Gastroesophageal sphincter (tissue), 4 donors: ENCODE data around the gene ZNF672. TPM values are rescaled to one million over a fixed set of nuclear protein-coding genes. Genes with fewer than 3 reads are reported as not detected.

Experiments used
- ATAC-seq: fragments of 150-250 bp; one replicate; pipeline ENCODE4 v1.9.1; 2016; ENCODE audit warnings: mild to moderate bottlenecking, moderate library complexity
- H3K27ac ChIP-seq, 4 donors: fragments of 200-600 bp; sonication (generic) in 3 of 4; 1 replicate in 3 of 4; 2 replicates in 1 of 4; pipeline ENCODE4 v1.5.1; 2016 to 2019
- H3K27me3 ChIP-seq: fragments of 200-600 bp; sonication (generic); one replicate; pipeline ENCODE4 v1.5.1; 2019
- H3K36me3 ChIP-seq, 2 donors: fragments of 200-600 bp; sonication (generic); one replicate each; pipeline ENCODE4 v1.5.1; 2019; ENCODE audit warnings: control low read depth in 1 of 2
- H3K4me1 ChIP-seq, 3 donors: fragments of 200-600 bp; sonication (generic); 1 replicate in 2 of 3; 2 replicates in 1 of 3; pipeline ENCODE4 v1.5.1; 2016 to 2019; ENCODE audit warnings: control low read depth in 2 of 3
- H3K4me3 ChIP-seq, 2 donors: fragments of 200-600 bp; sonication (generic); one replicate each; pipeline ENCODE4 v1.5.1; 2019; ENCODE audit warnings: mild to moderate bottlenecking in 1 of 2, moderate library complexity in 1 of 2
- H3K9me3 ChIP-seq, 3 donors: fragments of 200-600 bp; sonication (generic); one replicate each; pipeline ENCODE4 v1.5.1; 2017 to 2019; ENCODE audit warnings: control low read depth in 2 of 3
- EP300 ChIP-seq: sonication (generic); formaldehyde crosslinking; IDR thresholded peaks from one replicate; pipeline ENCODE4 v1.6.1; 2017; ENCODE audit warnings: antibody characterized with exemption, mild to moderate bottlenecking
- POLR2A ChIP-seq, 2 donors: fragments of 450-650 bp; IDR thresholded peaks; one replicate each; pipeline ENCODE4 v1.6.1; 2017; ENCODE audit warnings: antibody characterized with exemption in 2 of 2, mild to moderate bottlenecking in 2 of 2, moderate library complexity in 1 of 2
- POLR2AphosphoS5 ChIP-seq: sonication (generic); formaldehyde crosslinking; IDR thresholded peaks from one replicate; pipeline ENCODE4 v1.6.1; 2017; ENCODE audit warnings: antibody characterized with exemption
- WGBS, 2 donors: methylation state at CpG; one replicate each; pipeline ENCODE4 v1.1.5; 2018; ENCODE audit warnings: low coverage in 1 of 2; 5-methylcytosine and 5-hydroxymethylcytosine counted together
- total RNA-seq, 4 donors: library from RNA; depleted of rRNA; stranded (reverse); fragments of >200 nt; gene quantifications; one replicate each; pipeline ENCODE4 v1.1.0, GENCODE V29; 2016
- TF ChIP-seq, protein P1 (sequence below), 4 experiments: fragments of 200-600 bp in 2 of 4; fragments of 450-650 bp in 2 of 4; sonication (generic) in 1 of 4; IDR thresholded peaks; one replicate each; pipeline ENCODE4 v1.5.1; 2017 to 2019; ENCODE audit warnings: antibody characterized with exemption in 4 of 4, mild to moderate bottlenecking in 2 of 4, moderate library complexity in 2 of 4

Gene ZNF672
- total RNA-seq, 4 donors from 2014 or later: 22.1 to 44.2 (median 34.3) TPM

DNA sequence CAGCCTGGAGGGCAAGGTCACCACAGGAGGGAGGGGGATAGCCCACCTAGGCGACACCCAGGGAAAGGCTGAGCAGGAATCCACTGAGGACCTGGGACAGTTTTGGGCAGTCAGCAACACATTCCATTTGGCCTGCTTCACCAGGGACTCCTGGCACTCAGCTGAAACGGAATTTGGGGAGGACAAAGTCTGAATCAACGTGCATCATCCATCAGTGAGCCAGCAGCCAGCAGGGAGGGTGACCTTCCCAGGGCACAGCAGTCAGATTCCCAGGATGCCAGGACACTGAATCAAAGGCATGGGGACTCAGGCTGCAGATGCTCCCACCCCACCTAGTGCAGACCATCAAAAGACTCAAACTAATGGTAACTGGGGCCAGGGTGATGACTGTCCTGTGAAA lies 16.9 kb upstream of the ZNF672 start:
- WGBS, 2 donors: no CpG with 5 or more reads among the region's 3 CpGs
- Histone ChIP-seq H3K4me3 (no peak overlapping the region), H3K36me3 (peaks cover 0 to 45% of the 10 kb centered on the region in 2 donors), H3K4me1 (peaks cover 19 to 78% (median 47%) of the 10 kb centered on the region in 3 donors), H3K27ac (peak overlapping the region in 2 of 4 donors; percentile 40 to 49), H3K27me3 (no peaks in the 10 kb centered on the region), H3K9me3 (no peaks in the 10 kb centered on the region)
- TF ChIP-seq, protein P1, sequence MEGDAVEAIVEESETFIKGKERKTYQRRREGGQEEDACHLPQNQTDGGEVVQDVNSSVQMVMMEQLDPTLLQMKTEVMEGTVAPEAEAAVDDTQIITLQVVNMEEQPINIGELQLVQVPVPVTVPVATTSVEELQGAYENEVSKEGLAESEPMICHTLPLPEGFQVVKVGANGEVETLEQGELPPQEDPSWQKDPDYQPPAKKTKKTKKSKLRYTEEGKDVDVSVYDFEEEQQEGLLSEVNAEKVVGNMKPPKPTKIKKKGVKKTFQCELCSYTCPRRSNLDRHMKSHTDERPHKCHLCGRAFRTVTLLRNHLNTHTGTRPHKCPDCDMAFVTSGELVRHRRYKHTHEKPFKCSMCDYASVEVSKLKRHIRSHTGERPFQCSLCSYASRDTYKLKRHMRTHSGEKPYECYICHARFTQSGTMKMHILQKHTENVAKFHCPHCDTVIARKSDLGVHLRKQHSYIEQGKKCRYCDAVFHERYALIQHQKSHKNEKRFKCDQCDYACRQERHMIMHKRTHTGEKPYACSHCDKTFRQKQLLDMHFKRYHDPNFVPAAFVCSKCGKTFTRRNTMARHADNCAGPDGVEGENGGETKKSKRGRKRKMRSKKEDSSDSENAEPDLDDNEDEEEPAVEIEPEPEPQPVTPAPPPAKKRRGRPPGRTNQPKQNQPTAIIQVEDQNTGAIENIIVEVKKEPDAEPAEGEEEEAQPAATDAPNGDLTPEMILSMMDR (IDR thresholded peaks at IDR 0.05): no peak
- peak; percentile 49 for TF ChIP-seq POLR2AphosphoS5
- TF ChIP-seq POLR2A (IDR thresholded peaks at IDR 0.05): no peak
- TF ChIP-seq EP300: no peak
- no peak for ATAC-seq

DNA sequence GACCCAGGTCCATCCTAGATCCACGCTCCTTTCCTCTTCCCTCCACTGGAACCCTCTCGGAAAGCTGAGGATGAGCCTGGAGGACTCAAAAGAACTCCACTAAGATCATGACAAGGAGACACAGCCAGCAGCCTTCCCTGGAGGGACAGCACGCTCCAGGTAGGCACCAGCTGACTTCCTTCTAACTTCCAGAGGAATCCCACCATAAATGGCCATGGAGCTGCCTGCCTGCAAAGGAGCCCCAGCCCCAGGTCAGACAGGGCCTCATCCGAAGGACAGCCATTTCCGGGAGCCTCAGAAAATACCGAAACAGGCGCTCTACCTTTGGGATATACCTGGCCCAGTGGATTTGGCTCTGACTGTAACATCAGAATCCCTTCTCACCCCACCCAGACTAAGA lies 16.4 kb upstream of the ZNF672 start:
- Histone ChIP-seq H3K4me1 (peaks cover 19 to 80% (median 47%) of the 10 kb centered on the region in 3 donors), H3K27me3 (no peaks in the 10 kb centered on the region), H3K9me3 (no peaks in the 10 kb centered on the region)

DNA sequence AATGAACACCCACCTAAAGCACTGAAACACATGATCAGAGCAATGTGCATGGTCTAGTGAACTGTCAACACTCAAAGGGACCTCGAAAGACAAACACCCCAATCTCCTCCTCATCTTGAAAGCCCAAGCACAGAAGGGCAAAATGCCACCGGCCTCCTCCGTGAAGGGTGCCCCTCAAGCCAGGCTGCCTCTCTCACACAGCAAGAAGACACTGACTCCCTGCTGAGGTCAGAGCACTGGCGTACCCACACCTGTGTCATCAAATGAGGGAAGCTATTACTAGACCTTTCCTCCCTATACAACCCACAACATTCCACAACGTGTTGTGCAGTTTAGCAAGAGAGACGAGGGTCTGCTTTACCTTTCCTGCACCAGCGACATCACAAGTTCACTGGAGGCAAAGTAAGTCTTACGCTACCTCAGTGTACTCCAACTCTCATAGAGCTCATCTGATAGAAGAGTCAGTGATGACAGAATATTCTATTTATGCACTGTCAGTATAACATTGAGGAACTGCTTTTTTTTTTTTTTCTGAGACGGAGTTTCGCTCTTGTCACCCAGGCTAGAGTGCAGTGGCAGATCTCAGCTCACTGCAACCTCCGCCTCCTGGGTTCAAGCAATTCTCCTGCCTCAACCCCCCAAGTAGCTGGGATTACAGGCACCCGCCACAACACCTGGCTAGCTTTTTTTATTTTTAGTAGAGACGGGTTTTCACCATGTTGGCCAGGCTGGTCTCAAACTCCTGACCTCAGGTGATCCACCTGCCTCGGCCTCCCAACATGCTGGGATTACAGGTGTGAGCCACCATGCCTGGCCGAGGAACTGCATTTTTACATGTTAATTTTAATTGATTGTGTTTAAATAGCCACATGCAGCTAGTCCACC lies 15.6 kb upstream of the ZNF672 start:
- Histone ChIP-seq H3K9me3 (no peaks in the 10 kb centered on the region), H3K27ac (peak overlapping the region in 1 of 4 donors; percentile 40), H3K4me1 (peaks cover 19 to 86% (median 52%) of the 10 kb centered on the region in 3 donors), H3K4me3 (peak overlapping the region in 1 of 2 donors; percentile 81), H3K27me3 (no peaks in the 10 kb centered on the region), H3K36me3 (peaks cover 0 to 33% of the 10 kb centered on the region in 2 donors)
- TF ChIP-seq, protein P1 (IDR thresholded peaks at IDR 0.05): no peak
- no peak for TF ChIP-seq POLR2A (IDR thresholded peaks at IDR 0.05)
- no peak for TF ChIP-seq POLR2AphosphoS5
- TF ChIP-seq EP300: no peak
- 65 to 83% methylated on average over 2 to 12 of the region's 15 CpGs for WGBS, 2 donors
- ATAC-seq: no peak

More for the DNA sequence above, 16.4 kb upstream of the ZNF672 start:
- ATAC-seq: no peak
- Histone ChIP-seq H3K36me3 (peaks cover 0 to 40% of the 10 kb centered on the region in 2 donors), H3K27ac (peak overlapping the region in 2 of 4 donors; percentile 27 to 40), H3K4me3 (no peak overlapping the region)
- WGBS, 2 donors: 85% methylated on average over 4 of the region's 7 CpGs; no CpG with 5 or more reads in 1 of the 2 donors
- TF ChIP-seq, protein P1 (IDR thresholded peaks at IDR 0.05): no peak
- TF ChIP-seq POLR2AphosphoS5 (no peak), POLR2A (IDR thresholded peaks at IDR 0.05) (no peak), EP300 (no peak)

DNA sequence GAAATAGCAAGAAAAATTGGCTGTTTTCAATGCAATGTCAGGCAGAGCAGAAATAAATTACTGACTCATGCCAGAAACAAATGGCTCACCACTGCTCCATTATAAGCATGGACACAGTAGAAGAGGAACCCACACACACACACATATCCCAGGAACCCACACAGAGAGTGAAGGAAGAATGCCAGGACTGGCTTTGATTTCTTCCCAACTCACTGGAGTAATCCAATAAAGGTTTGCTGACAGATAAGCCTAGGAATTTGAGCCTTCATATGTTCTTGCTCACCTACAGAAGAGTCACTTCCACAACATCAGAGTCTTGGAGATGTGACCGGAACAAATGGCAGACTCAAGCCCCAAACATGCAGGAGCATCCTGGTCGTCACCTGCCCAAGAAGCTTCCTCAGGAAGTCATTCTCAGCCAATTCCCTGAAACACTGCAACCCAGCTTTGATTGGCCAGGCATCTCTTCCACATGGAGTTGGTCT lies 14.5 kb upstream of the ZNF672 start:
- Histone ChIP-seq H3K36me3 (peaks cover 0 to 27% of the 10 kb centered on the region in 2 donors), H3K4me3 (peak overlapping the region in 1 of 2 donors; percentile 81), H3K27ac (no peak overlapping the region), H3K4me1 (peaks cover 19 to 77% (median 52%) of the 10 kb centered on the region in 3 donors), H3K27me3 (no peaks in the 10 kb centered on the region), H3K9me3 (no peaks in the 10 kb centered on the region)
- TF ChIP-seq, protein P1 (IDR thresholded peaks at IDR 0.05): no peak
- TF ChIP-seq EP300 (no peak), POLR2A (IDR thresholded peaks at IDR 0.05) (no peak), POLR2AphosphoS5 (no peak)
- 47 to 100% methylated on average over 1 to 2 of the region's 2 CpGs for WGBS, 2 donors
- no peak for ATAC-seq
